Left forelimb (tissue), 1 donor: Measurements from ENCODE around the gene FAM13B.

ENCODE experiments used
- DNase-seq: peaks from one replicate; pipeline ENCODE4 v3.0.0-alpha.2; 2018; ENCODE audit warnings: low spot score

The FAM13B gene

DNA sequence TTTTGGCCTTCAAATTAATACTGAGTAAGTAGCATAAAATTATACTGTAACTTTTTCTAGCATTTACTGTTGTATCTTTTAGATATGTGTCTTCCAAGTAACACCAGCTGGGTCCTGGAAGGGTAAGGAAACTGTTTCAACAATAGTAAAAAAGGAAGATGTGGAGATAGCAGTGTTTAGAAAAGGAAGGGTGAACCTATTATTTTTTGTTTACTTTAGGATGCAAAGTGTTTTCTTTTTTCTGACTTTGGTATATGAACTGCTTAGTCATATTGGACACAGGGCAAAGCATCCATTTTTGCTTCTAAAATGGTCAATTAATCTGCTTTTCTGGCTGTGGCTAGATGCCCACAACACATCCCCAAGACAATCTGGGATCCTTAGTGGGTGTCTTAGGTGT is 138.3 kb downstream of the FAM13B start:
- no peak for DNase-seq

GRCh38 chr5:137891849-137892248 is 141.0 kb downstream of the FAM13B start:
- no peak for DNase-seq

GRCh38 chr5:137890845-137891244 is 142.0 kb downstream of the FAM13B start:
- DNase-seq: no peak

GRCh38 chr5:137888863-137889759 is 143.8 kb downstream of the FAM13B start, which contains the start of gene PKD2L2:
Gene PKD2L2, plus strand, starts transcription at chr5:137889457. Its CDS starts 35 bp downstream, at chr5:137889492.
- DNase-seq: peak; percentile 90

DNA sequence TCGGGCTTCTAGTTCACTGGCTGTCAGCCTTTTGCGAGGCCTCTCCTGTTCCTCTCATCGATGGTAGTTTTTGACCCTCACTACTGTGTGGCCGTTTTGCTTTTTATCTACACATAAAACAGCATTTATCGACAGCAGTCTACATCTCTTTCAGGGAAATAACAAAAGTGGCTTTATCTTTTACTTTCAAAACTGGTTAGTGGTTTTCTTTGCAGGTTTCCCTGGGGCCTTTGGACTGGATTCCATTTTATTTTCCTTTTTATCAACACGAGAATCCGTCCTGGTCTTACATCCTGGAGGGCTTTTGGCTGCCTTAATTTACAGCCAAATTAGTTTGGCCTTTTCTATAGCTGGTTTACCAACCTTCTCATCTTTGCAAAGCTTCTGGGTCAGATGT is 144.4 kb downstream of the FAM13B start:
- no peak for DNase-seq
